Inflammatory macrophage treated with lipopolysaccharide for 4 hours (primary cell): Measurements from ENCODE around the gene INPP5J.
A peak's percentile ranks its signal among the peaks of the same experiment; 100 is the strongest.

Experiments
- DNase-seq: peaks from one replicate; pipeline ENCODE4 v3.0.0-alpha.2; 2020

Gene INPP5J

DNA sequence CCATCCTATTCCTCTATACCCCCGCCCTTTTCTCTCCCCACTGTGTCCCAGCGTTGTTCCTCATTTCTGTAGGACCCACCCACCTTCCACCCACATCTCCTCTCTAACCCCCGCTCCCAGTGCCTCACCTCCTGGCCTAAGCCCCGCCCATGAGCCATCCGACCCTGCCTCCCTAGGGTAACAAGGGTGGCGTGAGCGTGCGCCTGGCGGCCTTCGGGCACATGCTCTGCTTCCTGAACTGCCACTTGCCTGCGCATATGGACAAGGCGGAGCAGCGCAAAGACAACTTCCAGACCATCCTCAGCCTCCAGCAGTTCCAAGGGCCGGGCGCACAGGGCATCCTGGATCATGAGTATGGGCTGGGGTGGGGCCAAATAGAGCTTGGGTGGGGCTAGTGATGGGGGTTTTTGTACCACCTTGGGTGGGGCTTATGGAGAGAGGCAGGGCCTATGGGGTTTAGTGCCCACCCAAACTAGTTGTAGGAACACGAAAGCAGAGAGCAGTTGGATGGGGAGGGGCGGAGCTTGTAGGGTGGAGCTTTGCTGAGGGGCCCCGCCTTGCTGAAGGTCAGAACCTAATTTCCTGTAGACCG, 4.5 kb downstream of the INPP5J start:
- no peak for DNase-seq

GRCh38 chr22:31128156-31128555, 5.4 kb downstream of the INPP5J start:
- DNase-seq, result no peak

DNA sequence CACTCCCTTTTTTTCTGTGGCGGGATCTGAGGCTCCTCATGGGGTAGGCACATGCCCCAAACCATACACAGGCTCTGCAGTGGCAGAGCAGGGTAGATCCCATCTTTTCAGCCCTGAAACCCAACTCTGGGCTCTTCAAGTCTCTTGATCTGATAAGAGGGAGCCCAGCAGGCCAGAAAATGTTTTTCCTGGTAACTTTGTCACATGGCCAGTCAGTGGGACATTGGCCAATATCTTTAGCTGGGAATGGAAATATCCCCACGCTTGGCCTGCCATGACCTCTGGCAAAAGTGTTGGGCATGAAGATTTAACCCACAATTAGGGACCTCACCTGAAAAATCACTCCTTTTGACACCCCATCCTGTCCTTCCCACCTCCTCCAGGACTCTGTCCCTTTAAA, 8.1 kb downstream of the INPP5J start:
- no peak for DNase-seq

GRCh38 chr22:31133911-31134310, 11.1 kb downstream of the INPP5J start:
- no peak for DNase-seq

DNA sequence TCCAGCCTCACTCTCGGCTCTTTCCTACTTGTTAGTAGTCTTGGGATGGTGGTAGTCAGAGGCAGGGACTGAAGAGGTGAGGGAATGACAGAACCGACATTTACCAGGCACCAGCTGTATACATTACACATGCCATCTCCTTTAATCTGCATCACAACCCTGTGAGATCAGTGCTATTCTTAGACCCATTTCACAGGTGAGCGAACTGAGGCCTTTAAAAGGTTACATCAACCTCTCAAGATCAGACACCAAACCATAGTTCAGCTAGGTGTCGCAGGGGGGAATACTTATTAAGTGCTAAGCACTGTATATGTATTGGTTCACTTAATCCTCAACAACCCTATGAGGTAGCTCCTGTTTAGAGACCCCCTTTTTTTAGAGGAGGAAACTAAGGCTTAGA, 11.9 kb downstream of the INPP5J start:
- no peak for DNase-seq

DNA sequence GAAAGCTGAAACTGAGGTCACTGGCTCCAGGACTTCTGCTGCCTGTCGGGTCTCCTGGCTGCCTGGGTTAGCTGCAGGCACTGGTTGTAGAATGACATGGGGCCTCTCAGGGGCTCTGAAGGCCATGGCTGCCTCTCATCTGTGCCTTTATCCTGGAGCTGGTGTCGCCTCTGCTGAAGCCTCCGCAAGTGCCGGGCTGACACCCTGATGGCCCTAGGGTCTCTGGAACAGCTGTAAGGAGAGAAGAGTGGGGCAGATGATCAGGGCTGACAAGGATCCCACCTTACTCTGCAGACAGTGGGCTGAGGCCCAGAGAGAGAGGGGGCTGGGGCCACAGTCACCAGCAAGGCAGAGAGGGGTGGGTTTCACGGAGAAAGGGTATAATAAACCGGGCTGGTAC, 12.9 kb downstream of the INPP5J start:
- DNase-seq, result no peak

GRCh38 chr22:31136155-31136554, 13.4 kb downstream of the INPP5J start:
- no peak for DNase-seq

DNA sequence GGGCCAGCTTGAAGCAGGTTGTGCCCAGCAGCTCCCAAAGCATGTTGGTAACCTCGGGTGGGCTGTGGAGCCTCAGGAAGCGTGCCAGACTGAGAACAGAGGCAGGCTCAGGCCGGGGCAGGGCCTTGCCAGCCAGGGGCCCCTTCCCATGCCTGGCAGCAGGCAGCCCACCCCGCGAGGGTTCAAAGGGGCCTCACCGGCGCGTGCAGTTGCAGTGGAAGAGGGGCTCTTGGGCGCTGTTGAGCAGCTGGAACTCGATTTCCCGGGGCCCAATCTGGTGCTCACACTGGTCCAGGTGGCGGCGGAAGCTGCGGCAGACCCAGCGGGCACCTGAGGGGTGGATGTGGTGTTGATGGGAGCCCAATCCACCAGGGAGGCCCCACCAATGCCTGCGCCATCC, 13.9 kb downstream of the INPP5J start:
- no peak for DNase-seq

DNA sequence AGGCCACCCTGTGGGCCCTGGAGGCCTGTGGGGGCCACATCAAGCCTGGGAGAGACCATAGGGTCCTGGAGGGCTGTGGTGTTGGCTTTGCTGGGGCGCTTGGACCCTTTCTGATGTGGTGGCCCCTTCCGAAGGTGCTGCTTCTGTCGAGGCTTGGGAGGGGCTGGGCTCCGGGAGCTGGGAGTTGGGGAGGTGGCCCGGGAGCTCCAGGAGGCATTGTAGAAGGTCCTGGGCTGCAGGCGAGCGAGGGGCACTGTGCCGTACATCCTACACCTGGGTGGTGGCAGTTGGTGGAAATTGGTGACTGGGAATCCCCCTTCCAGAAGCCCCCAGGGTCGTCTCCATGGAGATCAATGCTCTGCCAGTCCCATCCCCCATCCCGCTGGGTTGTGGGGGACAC, 15.0 kb downstream of the INPP5J start:
- no peak for DNase-seq

GRCh38 chr22:31138126-31138525, 15.4 kb downstream of the INPP5J start:
- DNase-seq, result no peak

- no peak for DNase-seq
Measured at GRCh38 chr22:31139066-31139465, 16.3 kb downstream of the INPP5J start.

GRCh38 chr22:31139866-31140716, 17.3 kb downstream of the INPP5J start, which contains the start of gene PLA2G3:
Gene PLA2G3 (minus strand): TSS chr22:31140508. CDS start chr22:31140354, 154 bp downstream.
- no peak for DNase-seq

- DNase-seq, result no peak
Measured at GRCh38 chr22:31140746-31141145, 18.0 kb downstream of the INPP5J start.

- no peak for DNase-seq
Measured at GRCh38 chr22:31141551-31141950, 18.8 kb downstream of the INPP5J start.

DNA sequence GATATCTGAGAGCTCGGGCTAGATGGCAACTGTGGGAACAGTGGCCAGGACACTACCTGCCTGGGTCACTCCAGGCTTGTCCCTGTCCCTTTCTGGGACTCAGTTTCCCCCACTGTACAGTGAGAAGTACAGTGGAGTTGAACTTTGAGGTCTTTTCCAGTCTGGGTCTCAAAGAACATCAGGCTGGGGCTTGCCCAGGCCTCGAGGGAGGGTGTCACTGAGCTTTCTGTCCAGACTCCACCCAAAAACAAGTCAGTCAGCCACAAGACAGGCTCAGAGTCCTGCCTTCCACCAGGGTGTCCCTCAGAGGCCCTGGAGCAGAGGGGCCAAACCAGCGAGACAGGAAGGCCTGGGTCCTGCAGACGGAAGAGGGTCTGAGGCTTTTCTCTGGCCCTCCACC, 19.5 kb downstream of the INPP5J start:
- no peak for DNase-seq

DNA sequence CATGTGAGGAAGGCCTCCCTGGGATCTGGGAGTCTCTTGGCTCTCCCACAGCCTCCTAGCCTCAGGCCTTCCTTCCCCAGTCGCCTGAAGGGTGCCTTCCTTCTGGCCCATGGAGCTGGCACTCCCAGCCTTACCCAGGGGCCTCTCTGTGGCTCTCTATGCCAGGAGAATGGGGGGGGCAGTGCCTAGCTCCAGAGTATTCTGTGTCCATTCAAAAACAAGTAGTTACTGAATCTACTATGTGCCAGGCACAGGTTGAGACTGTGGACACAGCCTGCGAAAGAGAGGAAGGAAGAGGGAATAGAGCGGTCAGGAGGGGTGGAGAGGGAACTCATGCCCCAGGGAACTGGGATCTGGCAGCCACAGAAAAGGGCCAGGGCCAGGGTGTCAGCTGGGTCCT, 20.3 kb downstream of the INPP5J start:
- no peak for DNase-seq

DNA sequence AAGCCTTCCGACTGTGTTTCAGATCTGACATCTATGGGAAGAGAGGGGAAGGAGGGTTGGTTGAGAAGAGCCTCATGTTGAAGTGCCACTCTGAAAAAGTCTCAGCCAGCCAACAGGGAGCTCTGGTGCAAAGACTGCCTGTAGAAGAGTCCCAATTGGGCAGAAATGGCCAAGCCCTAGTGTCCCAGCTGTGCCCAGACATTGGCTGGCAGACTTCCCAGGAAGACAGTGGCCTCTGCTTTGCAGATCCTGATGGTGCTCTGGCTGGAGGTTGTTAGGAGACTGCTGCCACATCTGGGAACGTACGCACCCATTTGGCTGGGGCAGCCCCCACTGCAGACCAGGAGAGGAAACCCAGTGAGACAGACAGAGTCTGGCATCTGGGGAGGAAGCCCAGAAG, 20.8 kb downstream of the INPP5J start:
- no peak for DNase-seq

DNA sequence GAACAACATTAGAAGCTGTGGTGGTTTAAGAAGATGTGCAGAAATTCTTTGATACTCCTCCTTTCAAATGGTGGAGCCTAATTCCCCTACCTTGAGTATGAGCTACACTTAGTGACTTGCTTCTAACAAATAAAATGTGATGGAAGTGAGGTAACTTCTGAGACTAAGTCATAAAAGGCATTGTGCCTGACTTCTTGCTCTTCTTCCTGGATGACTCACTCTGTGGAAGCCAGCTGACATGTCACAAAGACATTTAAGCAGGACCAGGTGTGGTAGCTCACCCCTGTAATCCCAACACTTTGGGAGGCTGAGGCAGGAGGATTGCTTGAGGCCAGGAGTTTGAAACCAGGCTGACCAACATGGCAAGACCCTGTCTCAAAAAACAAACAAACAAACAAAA, 21.5 kb downstream of the INPP5J start:
- no peak for DNase-seq

DNA sequence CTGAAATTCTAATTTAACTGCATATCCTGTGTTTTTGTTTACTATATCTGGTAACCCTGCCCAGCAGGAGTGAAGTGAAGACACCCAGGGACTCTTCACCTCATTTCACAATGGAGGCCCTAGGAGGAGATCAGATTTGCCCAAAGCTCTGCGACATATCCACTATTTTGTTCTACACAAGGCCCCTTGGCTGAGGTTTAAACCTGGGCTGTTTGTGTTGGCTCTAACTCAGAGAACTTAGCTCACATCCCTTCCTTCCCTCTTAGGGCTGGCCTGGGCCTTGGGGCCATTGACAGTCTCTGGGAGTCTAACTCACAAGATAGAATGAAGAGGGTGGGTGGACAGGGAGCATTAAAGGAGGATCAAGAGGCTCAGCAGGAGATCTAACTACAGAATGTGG, 25.7 kb downstream of the INPP5J start:
- no peak for DNase-seq

DNA sequence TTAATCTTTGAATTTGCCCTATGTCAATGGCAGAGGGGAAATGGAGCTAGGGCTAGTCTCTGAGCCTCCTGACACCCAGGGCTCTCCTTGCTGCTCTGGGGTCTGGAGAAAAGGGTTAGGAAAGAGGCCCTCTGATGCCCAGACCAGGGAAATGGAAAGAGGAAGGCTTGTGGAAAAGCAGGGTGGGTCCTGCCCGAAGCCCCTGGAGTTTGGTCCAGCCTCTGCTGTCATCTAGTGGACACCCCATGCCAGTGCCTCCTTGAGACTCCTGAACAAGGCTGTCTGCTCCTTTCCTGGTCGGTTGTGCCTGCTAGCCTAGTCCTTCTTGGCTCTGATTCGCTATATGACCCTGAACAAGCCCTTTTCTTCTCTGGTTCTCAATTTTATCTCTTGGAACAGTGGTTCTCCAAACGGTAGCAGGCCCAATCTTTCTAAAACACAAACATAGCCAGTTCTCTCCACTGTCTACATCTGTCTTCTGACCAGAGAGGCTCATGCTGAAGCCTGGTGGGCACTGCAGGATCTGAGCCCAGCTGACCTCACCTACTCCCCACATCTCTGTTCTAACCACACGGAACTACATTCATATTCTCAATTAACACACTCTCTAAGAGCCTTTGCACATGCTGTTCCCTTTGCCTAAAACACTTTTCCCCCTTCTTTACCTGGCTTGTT, 26.3 kb downstream of the INPP5J start:
- DNase-seq, result peak; percentile 56

- DNase-seq, result no peak
Measured at GRCh38 chr22:31150615-31151014, 27.8 kb downstream of the INPP5J start.

GRCh38 chr22:31151872-31152271, 29.1 kb downstream of the INPP5J start:
- no peak for DNase-seq

GRCh38 chr22:31153357-31153756, 30.6 kb downstream of the INPP5J start:
- no peak for DNase-seq

GRCh38 chr22:31154975-31155374, 32.2 kb downstream of the INPP5J start:
- no peak for DNase-seq
